GM12878 (cell line): ENCODE measurements around the gene PHF20.

Experiments used
- BHLHE40 ChIP-seq, 2 experiments: fragments of 450-650 bp in 1 of 2; IDR thresholded peaks; 2 replicates each; pipeline ENCODE4 v1.6.1; 2011 to 2017; ENCODE audit warnings: low read depth in 2 of 2, borderline replicate concordance in 1 of 2, improper control_type of control experiment in 1 of 2, low read length in 1 of 2, mild to moderate bottlenecking in 1 of 2
- CHD2 ChIP-seq: IDR thresholded peaks from 2 replicates; pipeline ENCODE4 v1.6.1; 2011; ENCODE audit warnings: low read depth, low read length, improper control_type of control experiment, borderline replicate concordance
- EP300 ChIP-seq, 2 experiments: fragments of 150-350 bp in 1 of 2; IDR thresholded peaks; 2 replicates each; pipeline ENCODE4 v1.6.1; 2011 to 2012; ENCODE audit warnings: low read depth in 2 of 2, low read length in 2 of 2, borderline replicate concordance in 1 of 2, improper control_type of control experiment in 1 of 2, inconsistent platforms in 1 of 2; ENCODE audit not compliant: control insufficient read depth in 1 of 2
- NFYB ChIP-seq: IDR thresholded peaks from 2 replicates; pipeline ENCODE4 v1.6.1; 2011; ENCODE audit warnings: low read depth, mild to moderate bottlenecking, low read length, improper control_type of control experiment, moderate library complexity; ENCODE audit not compliant: insufficient read depth
- TF ChIP-seq, protein P1 (sequence below): IDR thresholded peaks from 2 replicates; pipeline ENCODE4 v1.6.1; 2012; ENCODE audit warnings: low read depth, low read length, improper control_type of control experiment

GRCh38 chr20:35734777-35735649, 36.8 kb upstream of the PHF20 start:
- TF ChIP-seq CHD2 (no peak), BHLHE40 (IDR thresholded peaks at IDR 0.05; ENCODE audit: borderline replicate concordance in 1 of 2, low read depth in 2 of 2, low read length in 1 of 2) (no peak), NFYB (no peak), EP300 (IDR thresholded peaks at IDR 0.05; ENCODE audit: borderline replicate concordance in 1 of 2, control insufficient read depth in 1 of 2, low read depth in 2 of 2, low read length in 2 of 2) (no peak)
- TF ChIP-seq, protein P1, sequence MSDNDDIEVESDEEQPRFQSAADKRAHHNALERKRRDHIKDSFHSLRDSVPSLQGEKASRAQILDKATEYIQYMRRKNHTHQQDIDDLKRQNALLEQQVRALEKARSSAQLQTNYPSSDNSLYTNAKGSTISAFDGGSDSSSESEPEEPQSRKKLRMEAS = no peak
